Loucy (cell line): ENCODE data around the gene RSRC2.

ENCODE experiments used
- H2AFZ ChIP-seq: fragments of 200-600 bp; sonication (generic); 2 replicates; pipeline ENCODE4 v1.6.0; 2016; ENCODE audit warnings: antibody characterized with exemption, mild to moderate bottlenecking, low read length, moderate library complexity
- H3F3A ChIP-seq: fragments of 200-600 bp; 2 replicates; pipeline ENCODE4 v1.6.0; 2016; ENCODE audit warnings: antibody characterized with exemption, low read depth, mild to moderate bottlenecking
- H3K27me3 ChIP-seq: fragments of 200-600 bp; sonication (generic); 2 replicates; pipeline ENCODE4 v1.6.1; 2014; ENCODE audit warnings: low read length, mild to moderate bottlenecking; ENCODE audit not compliant: insufficient read depth, poor library complexity, severe bottlenecking
- H3K36me3 ChIP-seq: fragments of 200-600 bp; sonication (generic); 2 replicates; pipeline ENCODE4 v1.6.1; 2016; ENCODE audit warnings: low read length; ENCODE audit not compliant: insufficient read depth
- H3K4me1 ChIP-seq: fragments of 200-600 bp; sonication (generic); 2 replicates; pipeline ENCODE4 v1.5.1; 2014; ENCODE audit warnings: low read length, mild to moderate bottlenecking; ENCODE audit not compliant: insufficient read depth, poor library complexity, severe bottlenecking
- H3K4me2 ChIP-seq: fragments of 200-600 bp; sonication (generic); 2 replicates; pipeline ENCODE4 v1.6.0; 2014; ENCODE audit warnings: antibody characterized with exemption, low read length, low read depth, mild to moderate bottlenecking; ENCODE audit not compliant: poor library complexity, severe bottlenecking
- H3K4me3 ChIP-seq: fragments of 200-600 bp; sonication (generic); 2 replicates; pipeline ENCODE4 v1.5.1; 2014; ENCODE audit warnings: low read length, mild to moderate bottlenecking, mixed read lengths; ENCODE audit not compliant: poor library complexity, severe bottlenecking
- H3K79me2 ChIP-seq: fragments of 200-600 bp; sonication (generic); 2 replicates; pipeline ENCODE4 v1.6.1; 2014; ENCODE audit warnings: low read length; ENCODE audit not compliant: insufficient read depth
- H3K9ac ChIP-seq: fragments of 200-600 bp; sonication (generic); 2 replicates; pipeline ENCODE4 v1.6.0; 2014; ENCODE audit warnings: mild to moderate bottlenecking, low read depth, low read length, moderate library complexity; ENCODE audit not compliant: poor library complexity, severe bottlenecking
- H3K9me2 ChIP-seq: fragments of 200-600 bp; sonication (generic); replicated peaks from 2 replicates; pipeline ENCODE4 v1.6.1; 2016; ENCODE audit warnings: low read depth, low read length, mixed read lengths
- H3K9me3 ChIP-seq: fragments of 200-600 bp; sonication (generic); 2 replicates; pipeline ENCODE4 v1.6.1; 2014; ENCODE audit warnings: mild to moderate bottlenecking, antibody characterized with exemption, low read length, low read depth; ENCODE audit not compliant: insufficient read depth
- H4K20me1 ChIP-seq: fragments of 200-600 bp; sonication (generic); 2 replicates; pipeline ENCODE4 v1.6.0; 2014; ENCODE audit warnings: antibody characterized with exemption, low read length, mild to moderate bottlenecking; ENCODE audit not compliant: insufficient read depth, poor library complexity, severe bottlenecking
- CTCF ChIP-seq: fragments of 200-600 bp; sonication (generic); conservative IDR thresholded peaks from 2 replicates; pipeline ENCODE4 v1.5.1; 2014; ENCODE audit warnings: mild to moderate bottlenecking, antibody characterized with exemption, low read length
- EZH2phosphoT487 ChIP-seq: fragments of 200-600 bp; IDR thresholded peaks from 2 replicates; pipeline ENCODE4 v1.6.1; 2018; ENCODE audit warnings: antibody characterized with exemption, mild to moderate bottlenecking, moderate library complexity, borderline replicate concordance

The RSRC2 gene

DNA sequence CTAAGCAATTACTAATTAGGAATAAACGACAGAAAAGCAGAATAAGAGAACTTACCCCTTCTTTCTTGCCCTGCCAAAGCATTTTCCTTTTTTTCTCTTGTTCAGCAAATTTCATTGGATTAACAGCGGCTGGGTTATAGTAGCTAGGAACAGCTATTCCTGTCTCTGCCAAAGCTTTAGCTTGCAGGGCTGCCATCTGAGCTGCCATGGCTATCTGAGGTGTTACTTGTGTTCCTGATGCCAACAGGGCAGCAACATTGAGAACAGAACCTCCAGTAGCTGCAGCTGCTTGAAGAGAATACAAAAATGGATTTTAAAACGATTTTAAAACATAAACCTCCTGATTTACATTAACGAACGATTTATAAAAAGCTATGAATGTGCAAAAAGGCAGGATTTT, 18.6 kb downstream of the RSRC2 start:
- no peaks in the 10 kb centered on the region for H3K4me1 ChIP-seq
- H4K20me1 ChIP-seq, result peaks cover 37% of the 10 kb centered on the region
- peaks cover 50% of the 10 kb centered on the region for H3K79me2 ChIP-seq
- no peak overlapping the region for H3K4me3 ChIP-seq
- H3K9me3 ChIP-seq, result no peaks in the 10 kb centered on the region
- H3K27me3 ChIP-seq, result no peaks in the 10 kb centered on the region
- H3K4me2 ChIP-seq, result no peak overlapping the region
- H3K9me2 ChIP-seq, result no peaks in the 10 kb centered on the region
- peaks cover 99% of the 10 kb centered on the region for H3K36me3 ChIP-seq
- no peak overlapping the region for H2AFZ ChIP-seq
- H3F3A ChIP-seq, result peaks cover 10% of the 10 kb centered on the region; the same call in 1 of the 2 replicates
- H3K9ac ChIP-seq, result no peak overlapping the region
- TF ChIP-seq EZH2phosphoT487 (no peak), CTCF (no peak)

- Histone ChIP-seq H3F3A (peaks cover 10% of the 10 kb centered on the region; the same call in 1 of the 2 replicates), H4K20me1 (peaks cover 25% of the 10 kb centered on the region), H3K4me1 (peaks cover 1% of the 10 kb centered on the region), H3K4me3 (no peak overlapping the region), H3K4me2 (no peak overlapping the region), H3K79me2 (peaks cover 35% of the 10 kb centered on the region), H3K9me3 (no peaks in the 10 kb centered on the region), H3K9ac (no peak overlapping the region), H3K27me3 (no peaks in the 10 kb centered on the region), H3K36me3 (peaks cover 85% of the 10 kb centered on the region), H3K9me2 (no peaks in the 10 kb centered on the region), H2AFZ (no peak overlapping the region)
- TF ChIP-seq CTCF (no peak), EZH2phosphoT487 (no peak)
Observed at GRCh38 chr12:122506393-122506938, 20.3 kb downstream of the RSRC2 start.

DNA sequence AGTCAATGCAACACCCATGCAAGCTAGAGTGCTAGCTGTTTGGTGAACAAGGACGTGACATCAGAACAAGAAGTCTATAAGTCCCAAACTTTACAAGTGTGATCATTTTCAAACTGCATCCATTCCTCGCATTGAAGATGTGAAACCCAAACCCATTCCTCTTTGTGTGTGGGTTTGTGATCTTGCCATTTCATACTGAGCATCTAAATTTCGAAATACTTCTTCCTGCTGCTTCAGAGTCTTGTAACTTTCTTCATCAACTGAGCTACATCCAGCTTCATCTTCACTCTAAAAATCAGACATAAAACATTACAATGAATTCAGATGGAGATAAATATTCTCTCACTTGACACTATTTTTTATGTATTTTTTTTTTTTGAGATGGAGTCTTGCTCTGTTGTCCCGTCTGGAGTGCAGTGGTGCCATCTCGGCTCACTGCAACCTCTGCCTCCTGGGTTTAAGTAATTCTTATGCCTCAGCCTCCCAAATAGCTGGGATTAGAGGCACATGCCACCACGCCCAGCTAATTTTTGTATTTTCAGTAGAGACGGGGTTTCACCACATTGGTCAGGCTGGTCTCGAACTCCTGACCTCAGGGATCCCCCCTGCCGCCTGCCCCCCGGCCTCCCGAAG, 21.2 kb downstream of the RSRC2 start:
- Histone ChIP-seq H3K36me3 (peaks cover 76% of the 10 kb centered on the region), H3K4me1 (peaks cover 6% of the 10 kb centered on the region), H3K79me2 (peaks cover 26% of the 10 kb centered on the region), H3K9me2 (no peaks in the 10 kb centered on the region), H3F3A (peaks cover 10% of the 10 kb centered on the region; the same call in 1 of the 2 replicates), H3K27me3 (no peaks in the 10 kb centered on the region), H3K9me3 (no peaks in the 10 kb centered on the region), H3K4me2 (no peak overlapping the region), H3K4me3 (no peak overlapping the region), H4K20me1 (peaks cover 16% of the 10 kb centered on the region), H2AFZ (no peak overlapping the region), H3K9ac (no peak overlapping the region)
- TF ChIP-seq EZH2phosphoT487, result no peak
- TF ChIP-seq CTCF, result no peak
